KOPT-K1 (cell line): ENCODE results near the gene SYNGR2.
"Not testable (repeated sequence)": the region's sequence is repeated elsewhere in the genome, so short reads cannot be mapped to it uniquely, and the experiment has no call there.

Source experiments
- H3K27ac ChIP-seq: fragments of 200-600 bp; sonication (generic); 2 replicates; pipeline ENCODE4 v1.5.1; 2016; ENCODE audit warnings: antibody characterized with exemption, mild to moderate bottlenecking, low read depth, low read length; ENCODE audit not compliant: poor library complexity, severe bottlenecking
- H3K36me3 ChIP-seq: fragments of 200-600 bp; sonication (generic); 2 replicates; pipeline ENCODE4 v1.5.1; 2017; ENCODE audit warnings: antibody characterized with exemption, mild to moderate bottlenecking, low read length, moderate library complexity; ENCODE audit not compliant: insufficient read depth
- H3K9me3 ChIP-seq: fragments of 200-600 bp; sonication (generic); 2 replicates; pipeline ENCODE4 v1.5.1; 2017; ENCODE audit warnings: antibody characterized with exemption, low read length, mild to moderate bottlenecking; ENCODE audit not compliant: insufficient read depth, poor library complexity, severe bottlenecking

The SYNGR2 gene

DNA sequence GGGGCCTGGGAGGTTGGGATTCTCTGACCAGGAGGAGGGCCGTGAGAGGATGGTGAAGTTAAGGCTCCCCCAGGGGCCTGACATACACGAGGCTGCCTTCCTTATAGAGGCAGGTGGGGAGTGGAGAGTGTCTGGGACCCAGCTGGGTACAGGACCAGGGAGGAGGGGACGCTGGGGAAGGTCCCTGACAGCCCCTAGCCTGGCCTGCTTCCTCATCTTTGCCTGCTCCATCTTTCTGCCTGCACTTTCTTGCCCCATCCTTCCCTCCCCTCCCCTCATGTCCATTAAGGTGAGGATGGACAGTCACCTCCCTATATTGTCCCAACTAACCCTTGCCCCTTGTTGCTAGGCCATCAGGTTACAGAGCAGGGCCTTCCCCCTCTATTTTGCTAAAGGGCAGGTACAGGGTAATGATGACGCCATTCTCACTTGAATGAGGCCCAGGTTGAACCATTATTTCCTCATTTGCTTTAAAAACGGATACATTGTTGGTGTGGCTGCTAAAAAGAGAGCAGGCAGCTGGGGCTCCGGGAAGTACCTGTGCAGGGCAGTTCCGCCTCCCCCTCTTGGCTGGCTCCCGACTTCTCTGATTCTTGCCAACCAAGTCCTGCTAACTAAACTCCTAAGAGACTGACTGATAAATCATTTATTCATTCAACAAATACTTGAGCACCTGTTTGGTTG, 20.9 kb upstream of the SYNGR2 start:
- Histone ChIP-seq H3K36me3 (peaks cover 6% of the 10 kb centered on the region), H3K9me3 (no peaks in the 10 kb centered on the region), H3K27ac (no peak overlapping the region)

DNA sequence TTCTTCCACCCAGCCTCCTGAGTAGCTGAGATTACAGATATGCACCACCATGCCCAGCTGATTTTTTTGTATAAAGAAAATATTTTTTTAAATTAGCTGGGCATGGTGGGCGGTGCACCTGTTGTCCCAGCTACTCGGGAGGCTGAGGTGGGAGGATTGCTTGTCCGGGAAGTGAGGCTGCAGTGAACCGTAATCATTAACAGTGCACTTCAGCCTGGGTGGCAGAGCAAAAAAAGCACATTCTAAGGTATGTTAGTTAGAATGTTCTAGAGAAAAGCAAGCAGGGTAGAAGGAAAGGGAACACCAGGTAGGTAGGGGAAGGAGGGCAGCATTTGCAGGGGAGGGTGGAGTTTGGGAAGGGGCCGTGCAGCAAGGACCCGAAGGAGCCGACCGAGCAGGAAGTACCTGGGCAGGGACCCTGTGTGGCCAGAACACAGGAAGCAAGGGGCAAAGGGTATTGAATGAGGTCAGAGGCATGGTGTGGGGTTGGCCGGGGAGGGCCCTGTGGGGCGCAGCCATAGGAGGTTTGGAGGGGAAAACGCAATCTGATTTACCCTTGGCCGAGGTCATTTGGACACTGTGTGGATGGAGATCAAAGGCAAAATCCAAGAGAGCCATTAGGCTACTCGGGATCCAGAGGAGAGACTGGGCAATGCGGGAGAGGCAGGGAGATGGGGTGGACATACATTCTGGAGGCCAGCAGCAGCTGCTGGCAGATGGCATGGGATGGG, 19.9 kb upstream of the SYNGR2 start:
- Histone ChIP-seq H3K27ac (no peak overlapping the region), H3K36me3 (no peaks in the 10 kb centered on the region), H3K9me3 (no peaks in the 10 kb centered on the region)

DNA sequence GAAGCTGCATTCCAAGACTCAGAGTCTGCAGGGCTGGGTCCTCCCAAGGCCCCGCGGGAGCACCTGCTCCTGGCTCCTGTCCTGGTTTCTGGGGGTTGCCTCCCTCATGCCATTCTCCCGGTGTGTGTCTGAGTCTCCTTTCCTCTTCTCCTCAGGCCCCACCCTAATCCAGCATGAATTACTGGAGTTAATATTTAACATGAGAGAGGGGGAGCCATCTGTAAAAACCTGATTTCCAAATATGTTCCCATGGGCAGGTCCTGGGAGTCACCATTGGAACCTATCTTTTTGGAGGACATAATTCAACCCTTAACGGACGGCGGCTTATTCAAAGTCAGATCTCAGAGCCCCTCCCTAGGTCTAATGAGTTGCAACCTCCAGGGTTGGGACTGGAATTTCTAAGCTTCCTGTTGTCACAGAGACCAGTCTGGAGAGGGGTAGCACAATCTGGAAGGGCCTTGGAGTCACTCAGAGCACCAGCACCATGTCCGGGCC, 16.8 kb upstream of the SYNGR2 start:
- H3K9me3 ChIP-seq = no peaks in the 10 kb centered on the region
- H3K36me3 ChIP-seq = no peaks in the 10 kb centered on the region
- no peak overlapping the region for H3K27ac ChIP-seq

DNA sequence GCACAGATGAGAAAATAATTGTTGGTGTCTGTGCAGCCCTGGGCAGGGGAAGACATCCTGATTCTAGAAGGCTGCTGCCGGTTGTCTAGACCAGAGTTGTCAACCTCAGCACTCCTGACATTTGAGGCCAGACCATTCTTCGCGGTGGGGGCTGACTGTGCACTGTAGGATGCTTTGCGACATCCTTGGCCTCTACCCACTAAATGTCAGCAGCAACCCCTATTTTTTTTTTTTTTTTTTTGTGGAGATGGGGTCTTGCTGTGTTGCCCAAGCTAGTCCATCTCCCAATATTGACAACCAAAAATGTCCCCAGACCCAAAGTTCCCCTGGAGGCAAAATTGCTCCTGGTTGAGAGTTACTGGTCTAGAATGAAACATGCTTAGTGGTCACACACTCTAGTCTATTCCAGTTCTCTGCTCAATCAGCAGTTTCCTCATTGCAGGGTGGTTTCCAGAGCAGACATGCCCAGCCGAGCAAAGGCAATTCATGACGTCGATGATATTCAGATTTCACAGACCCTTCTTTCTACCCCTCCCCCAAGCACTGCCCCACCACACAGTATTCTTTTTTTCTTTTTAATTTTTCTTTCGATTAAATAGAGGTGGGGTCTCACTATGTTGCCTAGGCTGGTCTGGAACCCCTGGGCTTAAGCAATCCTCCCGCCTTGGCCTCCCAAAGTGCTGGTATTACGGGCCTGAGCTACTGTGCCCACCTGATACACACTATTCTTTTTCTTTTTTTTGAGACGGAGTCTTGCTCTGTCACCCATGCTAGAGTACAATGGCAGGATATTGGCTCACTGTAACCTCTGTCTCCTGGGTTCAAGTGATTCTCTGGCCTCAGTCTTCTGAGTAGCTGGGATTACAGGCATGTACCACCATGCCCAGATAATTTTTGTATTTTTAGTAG, 13.2 kb upstream of the SYNGR2 start:
- no peaks in the 10 kb centered on the region for H3K36me3 ChIP-seq
- H3K9me3 ChIP-seq = no peaks in the 10 kb centered on the region
- H3K27ac ChIP-seq = no peak overlapping the region

DNA sequence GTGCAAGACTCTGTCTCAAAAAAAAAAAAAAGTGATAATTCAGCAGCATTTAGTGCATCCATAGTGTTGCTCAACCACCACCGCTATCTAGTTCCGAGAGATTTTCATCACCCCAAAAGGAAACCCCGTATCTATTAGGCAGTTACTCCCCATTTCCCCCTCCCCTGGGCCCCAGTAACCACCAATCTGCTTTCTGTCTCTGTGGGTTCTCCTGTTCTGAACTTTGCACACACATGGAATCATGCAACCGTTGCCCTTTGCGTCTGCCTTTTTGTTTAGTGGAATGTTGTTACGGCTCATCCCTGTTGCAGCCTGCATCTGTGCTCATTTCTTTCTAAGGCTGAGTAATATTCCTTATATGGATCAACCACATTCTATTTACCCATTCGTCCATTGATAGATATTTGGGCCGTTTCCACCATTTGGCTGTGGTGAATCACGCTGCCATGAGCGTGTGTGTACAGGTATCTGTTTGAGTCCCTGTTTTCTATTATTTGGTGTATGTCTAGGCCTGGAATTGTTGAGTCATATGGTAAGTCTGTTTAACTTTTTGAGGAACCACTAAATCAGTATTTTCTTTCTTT, 8.7 kb upstream of the SYNGR2 start:
- H3K36me3 ChIP-seq = no peaks in the 10 kb centered on the region
- H3K27ac ChIP-seq = no peak overlapping the region
- H3K9me3 ChIP-seq = no peaks in the 10 kb centered on the region

DNA sequence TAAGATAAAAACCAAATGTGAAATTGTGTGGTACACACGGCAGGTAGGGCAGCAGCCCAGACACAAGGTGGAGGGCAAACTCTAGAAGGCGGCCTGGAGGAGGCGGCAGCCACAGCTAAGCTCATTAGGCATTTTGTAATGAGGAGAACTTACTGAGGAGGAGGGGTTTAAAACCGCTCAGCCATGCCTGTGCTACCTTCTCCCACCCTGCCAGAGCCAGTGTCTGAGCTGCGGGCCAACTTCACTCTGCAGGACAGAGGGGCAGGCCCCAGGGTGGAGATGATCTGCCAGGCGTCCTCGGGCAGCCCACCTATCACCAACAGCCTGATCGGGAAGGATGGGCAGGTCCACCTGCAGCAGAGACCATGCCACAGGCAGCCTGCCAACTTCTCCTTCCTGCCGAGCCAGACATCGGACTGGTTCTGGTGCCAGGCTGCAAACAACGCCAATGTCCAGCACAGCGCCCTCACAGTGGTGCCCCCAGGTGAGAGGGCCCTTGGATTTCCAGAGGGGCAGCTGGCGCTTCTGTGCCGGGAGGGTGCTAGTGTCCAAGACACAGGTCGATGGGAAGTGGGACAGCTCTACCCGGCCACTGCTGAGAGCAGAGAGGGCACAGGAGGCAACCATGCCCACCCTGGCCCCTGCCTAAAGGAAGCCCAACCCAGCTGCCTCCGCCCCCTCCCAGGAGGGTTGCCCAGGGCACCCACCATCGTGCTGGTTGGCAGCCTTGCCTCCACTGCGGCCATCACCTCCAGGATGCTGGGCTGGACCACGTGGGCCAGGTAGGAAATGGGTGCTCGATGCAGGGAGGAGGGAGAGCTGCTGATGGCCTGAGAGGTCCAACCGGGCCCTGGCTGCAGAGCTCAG, 4.3 kb upstream of the SYNGR2 start:
- Histone ChIP-seq H3K9me3 (no peaks in the 10 kb centered on the region), H3K36me3 (no peaks in the 10 kb centered on the region), H3K27ac (no peak overlapping the region)

DNA sequence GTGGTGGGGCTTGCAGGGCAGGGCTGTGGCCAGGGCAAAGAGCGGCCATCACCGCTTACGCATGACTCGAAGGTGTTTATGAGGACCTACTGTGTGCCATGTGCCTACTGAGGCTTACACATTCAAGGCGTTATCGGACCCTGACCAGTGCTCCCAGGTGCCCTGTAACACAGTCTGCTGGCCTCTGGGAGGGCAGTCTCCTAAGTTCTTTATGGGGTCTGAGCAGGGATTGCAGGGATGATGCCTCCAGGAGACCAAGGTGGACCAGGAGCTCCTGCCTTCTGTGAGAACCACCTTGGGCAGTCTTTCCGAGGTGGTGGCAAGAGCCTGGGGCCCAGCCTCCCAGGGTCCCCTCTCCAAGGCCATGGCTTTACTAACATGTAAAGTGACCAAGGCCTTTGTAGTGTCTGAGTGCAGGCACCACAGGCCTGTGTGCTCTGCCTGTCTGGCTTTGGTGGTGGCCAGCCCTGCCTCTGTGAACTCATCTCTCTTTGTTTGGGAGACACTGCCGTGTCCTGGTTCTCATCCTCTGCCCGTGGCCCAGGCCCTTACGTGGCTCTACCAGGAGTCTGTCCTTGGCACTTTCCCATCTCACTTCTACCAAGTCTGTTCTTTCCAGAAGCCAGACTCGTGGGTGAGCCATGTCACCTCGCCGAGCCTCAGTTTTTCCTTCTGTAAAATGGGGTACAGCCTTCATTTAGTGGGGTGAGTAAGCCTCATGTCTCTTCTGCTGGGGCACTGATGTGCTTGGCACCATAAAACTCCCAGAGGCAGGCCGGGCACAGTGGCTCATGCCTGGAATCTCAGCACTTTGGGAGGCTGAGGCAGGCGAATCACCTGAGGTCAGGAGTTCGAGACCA, 3.4 kb upstream of the SYNGR2 start:
- H3K27ac ChIP-seq = no peak overlapping the region
- no peaks in the 10 kb centered on the region for H3K9me3 ChIP-seq
- no peaks in the 10 kb centered on the region for H3K36me3 ChIP-seq

DNA sequence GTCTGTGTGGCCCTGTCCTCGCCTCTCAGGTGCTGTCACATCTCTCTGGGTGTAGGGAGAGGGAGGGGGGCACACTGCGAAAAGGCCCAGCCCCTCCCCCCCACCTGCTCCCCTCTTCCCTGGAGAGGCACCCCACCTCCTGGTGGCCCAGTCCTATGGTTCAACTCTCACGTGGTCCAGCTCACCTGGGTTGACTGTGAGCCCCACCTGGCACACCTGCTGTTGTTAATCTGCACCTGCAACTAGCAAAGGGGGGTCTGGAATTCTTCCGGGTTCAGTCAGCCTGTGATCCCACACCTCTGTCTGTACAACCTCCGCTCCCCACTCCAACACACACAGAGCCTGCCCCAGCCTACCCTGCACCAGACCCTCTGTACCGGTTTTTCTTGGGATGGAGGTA, 2.0 kb upstream of the SYNGR2 start:
- Histone ChIP-seq H3K36me3 (no peaks in the 10 kb centered on the region), H3K9me3 (no peaks in the 10 kb centered on the region), H3K27ac (no peak overlapping the region)

DNA sequence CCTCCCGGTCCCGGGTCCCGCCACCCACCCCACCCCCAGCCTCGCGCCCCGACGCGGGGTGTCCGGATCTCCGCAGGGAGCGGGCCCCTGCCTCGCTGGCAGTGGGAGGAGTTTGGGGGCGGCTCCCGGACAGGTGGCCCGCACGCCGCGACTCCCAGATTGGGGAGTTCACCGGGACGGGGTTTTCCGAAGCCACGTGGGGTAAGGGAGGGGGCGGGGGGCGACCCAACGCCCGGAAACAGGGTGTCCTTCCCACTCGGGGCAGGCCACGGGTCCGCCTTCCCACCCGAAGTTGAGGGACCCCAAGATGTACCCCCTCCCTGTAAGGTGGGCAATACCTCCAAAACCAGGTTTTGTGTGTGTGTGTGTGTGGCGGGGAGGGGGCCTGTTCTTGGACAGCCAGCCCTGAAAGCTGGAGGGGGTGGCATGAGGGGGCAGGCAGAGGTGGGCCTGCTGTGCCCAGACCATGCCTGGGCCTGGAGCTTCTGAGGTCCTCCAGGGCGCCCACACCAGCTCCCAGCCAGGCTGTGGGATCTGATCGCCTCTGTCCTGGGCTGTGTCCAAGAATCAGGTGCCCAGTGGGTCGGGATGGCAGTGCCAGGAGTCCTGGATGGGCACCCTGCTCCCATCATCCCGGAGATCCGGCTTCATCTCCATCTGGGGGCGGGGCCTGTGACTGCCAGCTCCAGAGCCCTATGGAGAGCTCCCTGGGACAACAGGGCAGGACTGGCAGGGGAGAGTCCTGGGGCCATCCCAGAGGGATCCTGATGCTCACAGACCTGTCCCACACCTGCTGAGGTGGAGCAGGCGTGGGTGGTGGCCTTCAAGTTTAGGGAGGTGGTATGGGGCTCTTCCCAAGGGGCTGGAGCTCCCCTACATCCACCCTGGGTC, 767 bp downstream of the SYNGR2 start:
- Histone ChIP-seq H3K36me3 (peaks cover 20% of the 10 kb centered on the region; the same call in 1 of the 2 replicates), H3K27ac (peak overlapping the region; percentile 3), H3K9me3 (no peaks in the 10 kb centered on the region)

DNA sequence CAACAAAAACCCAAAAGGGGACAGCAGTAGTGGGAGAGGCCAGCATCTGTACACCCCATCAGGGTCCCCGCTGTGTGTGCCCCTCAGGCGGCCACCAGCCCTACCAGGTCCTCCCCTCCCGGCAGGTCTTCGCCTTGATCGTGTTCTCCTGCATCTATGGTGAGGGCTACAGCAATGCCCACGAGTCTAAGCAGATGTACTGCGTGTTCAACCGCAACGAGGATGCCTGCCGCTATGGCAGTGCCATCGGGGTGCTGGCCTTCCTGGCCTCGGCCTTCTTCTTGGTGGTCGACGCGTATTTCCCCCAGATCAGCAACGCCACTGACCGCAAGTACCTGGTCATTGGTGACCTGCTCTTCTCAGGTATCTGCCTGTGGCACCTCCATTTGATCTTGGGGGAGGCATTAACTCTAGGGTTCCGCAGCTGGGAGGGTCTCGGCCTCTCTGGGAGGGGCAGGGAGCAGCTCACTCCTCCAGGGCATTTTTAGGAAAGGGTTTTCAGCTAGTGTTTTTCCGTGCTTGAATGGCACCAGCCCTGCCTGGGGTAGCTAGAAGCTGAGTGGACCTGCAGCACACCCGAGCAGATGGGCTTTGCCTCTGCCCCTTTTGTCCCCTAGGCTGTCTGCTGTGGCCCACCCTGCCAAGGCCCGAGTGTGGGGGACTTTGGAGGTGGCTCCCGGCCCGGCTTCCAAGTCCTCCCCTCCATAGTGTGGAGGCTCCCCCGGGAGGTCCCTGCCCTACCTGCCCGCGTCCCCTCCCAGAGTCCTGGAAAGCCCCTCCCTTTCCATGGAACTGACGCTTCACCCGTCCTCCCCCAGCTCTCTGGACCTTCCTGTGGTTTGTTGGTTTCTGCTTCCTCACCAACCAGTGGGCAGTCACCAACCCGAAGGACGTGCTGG, 2.6 kb downstream of the SYNGR2 start:
- Histone ChIP-seq H3K9me3 (no peaks in the 10 kb centered on the region), H3K36me3 (peaks cover 23% of the 10 kb centered on the region; the same call in 1 of the 2 replicates), H3K27ac (no peak overlapping the region)

DNA sequence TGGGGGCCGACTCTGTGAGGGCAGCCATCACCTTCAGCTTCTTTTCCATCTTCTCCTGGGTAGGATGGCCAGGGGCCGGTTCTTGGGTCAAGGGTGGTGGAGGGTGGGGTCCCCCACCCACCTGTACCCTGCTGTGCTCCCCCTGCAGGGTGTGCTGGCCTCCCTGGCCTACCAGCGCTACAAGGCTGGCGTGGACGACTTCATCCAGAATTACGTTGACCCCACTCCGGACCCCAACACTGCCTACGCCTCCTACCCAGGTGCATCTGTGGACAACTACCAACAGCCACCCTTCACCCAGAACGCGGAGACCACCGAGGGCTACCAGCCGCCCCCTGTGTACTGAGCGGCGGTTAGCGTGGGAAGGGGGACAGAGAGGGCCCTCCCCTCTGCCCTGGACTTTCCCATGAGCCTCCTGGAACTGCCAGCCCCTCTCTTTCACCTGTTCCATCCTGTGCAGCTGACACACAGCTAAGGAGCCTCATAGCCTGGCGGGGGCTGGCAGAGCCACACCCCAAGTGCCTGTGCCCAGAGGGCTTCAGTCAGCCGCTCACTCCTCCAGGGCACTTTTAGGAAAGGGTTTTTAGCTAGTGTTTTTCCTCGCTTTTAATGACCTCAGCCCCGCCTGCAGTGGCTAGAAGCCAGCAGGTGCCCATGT, 3.3 kb downstream of the SYNGR2 start:
- H3K9me3 ChIP-seq, H3K27ac ChIP-seq: not testable (repeated sequence)
- H3K36me3 ChIP-seq = peaks cover 23% of the 10 kb centered on the region; the same call in 1 of the 2 replicates
